HG02970 (cell line): Measurements from ENCODE around the gene GTPBP10.

Source experiments
- ATAC-seq: cut with Tn5 transposase; IDR thresholded peaks from one replicate; pipeline ENCODE4 v1.9.1; 2021; ENCODE audit warnings: mild to moderate bottlenecking, moderate library complexity, moderate number of reproducible peaks; ENCODE audit not compliant: unreplicated experiment, low FRiP score

GTPBP10 gene

GRCh38 chr7:90351987-90352386, 5.5 kb downstream of the GTPBP10 start:
- no peak for ATAC-seq

GRCh38 chr7:90383422-90383821, 36.9 kb downstream of the GTPBP10 start:
- ATAC-seq: no peak

- no peak for ATAC-seq
Measured at GRCh38 chr7:90383861-90384260, 37.3 kb downstream of the GTPBP10 start.

GRCh38 chr7:90384433-90384832, 37.9 kb downstream of the GTPBP10 start:
- no peak for ATAC-seq

GRCh38 chr7:90387470-90388240, 41.1 kb downstream of the GTPBP10 start:
- no peak for ATAC-seq

- no peak for ATAC-seq
Measured at GRCh38 chr7:90390926-90391325, 44.4 kb downstream of the GTPBP10 start.

- ATAC-seq: no peak
Measured at GRCh38 chr7:90391488-90391887, 45.0 kb downstream of the GTPBP10 start.

- no peak for ATAC-seq
Measured at GRCh38 chr7:90396420-90396819, 49.9 kb downstream of the GTPBP10 start.

GRCh38 chr7:90401989-90402388, 55.5 kb downstream of the GTPBP10 start:
- no peak for ATAC-seq

- no peak for ATAC-seq
Measured at GRCh38 chr7:90402785-90403173, 56.3 kb downstream of the GTPBP10 start.

GRCh38 chr7:90403174-90404113, 56.9 kb downstream of the GTPBP10 start, which contains the start of gene CLDN12:
Gene CLDN12, plus strand, starts transcription at chr7:90403461. Its CDS starts 9,216 bp downstream, at chr7:90412677.
- ATAC-seq: peak; percentile 94

GRCh38 chr7:90404777-90405176, 58.3 kb downstream of the GTPBP10 start:
- ATAC-seq: no peak

- no peak for ATAC-seq
Measured at GRCh38 chr7:90407484-90407821, 60.9 kb downstream of the GTPBP10 start.

- no peak for ATAC-seq
Measured at GRCh38 chr7:90408142-90408541, 61.6 kb downstream of the GTPBP10 start.

GRCh38 chr7:90409667-90410066, 63.2 kb downstream of the GTPBP10 start:
- no peak for ATAC-seq

- no peak for ATAC-seq
Measured at GRCh38 chr7:90411510-90411909, 65.0 kb downstream of the GTPBP10 start.

- ATAC-seq: no peak
Measured at GRCh38 chr7:90412458-90413184, 66.1 kb downstream of the GTPBP10 start.

- no peak for ATAC-seq
Measured at GRCh38 chr7:90413185-90413528, 66.6 kb downstream of the GTPBP10 start.

GRCh38 chr7:90421651-90422050, 75.1 kb downstream of the GTPBP10 start:
- no peak for ATAC-seq

GRCh38 chr7:90424720-90425119, 78.2 kb downstream of the GTPBP10 start:
- peak; percentile 67 for ATAC-seq

GRCh38 chr7:90425376-90425775, 78.9 kb downstream of the GTPBP10 start:
- ATAC-seq: no peak
